ENCODE data around the gene ZNF410. TPM values are rescaled to one million over a fixed set of nuclear protein-coding genes. Genes with fewer than 3 reads are reported as not detected.
A peak's percentile ranks its signal among the peaks of the same experiment; 100 is the strongest.
"Not testable (repeated sequence)": the region's sequence is repeated elsewhere in the genome, so short reads cannot be mapped to it uniquely, and the experiment has no call there.

The ZNF410 gene
- total RNA-seq: 10 to 100 TPM; 39.7 to 71.7 (median 54.1) TPM

GRCh38 chr14:73886449-73887317, at the start of gene ZNF410:
TSS of gene ZNF410 (plus strand) at chr14:73886859. CDS start at chr14:73892176, 5,317 bp downstream.
- peak; percentile 99 for ATAC-seq (ENCODE audit: low FRiP score)
- peak; percentile 72 for DNase-seq (ENCODE audit: low spot score)
- no peak for TF ChIP-seq CTCF (IDR thresholded peaks at IDR 0.05)

DNA sequence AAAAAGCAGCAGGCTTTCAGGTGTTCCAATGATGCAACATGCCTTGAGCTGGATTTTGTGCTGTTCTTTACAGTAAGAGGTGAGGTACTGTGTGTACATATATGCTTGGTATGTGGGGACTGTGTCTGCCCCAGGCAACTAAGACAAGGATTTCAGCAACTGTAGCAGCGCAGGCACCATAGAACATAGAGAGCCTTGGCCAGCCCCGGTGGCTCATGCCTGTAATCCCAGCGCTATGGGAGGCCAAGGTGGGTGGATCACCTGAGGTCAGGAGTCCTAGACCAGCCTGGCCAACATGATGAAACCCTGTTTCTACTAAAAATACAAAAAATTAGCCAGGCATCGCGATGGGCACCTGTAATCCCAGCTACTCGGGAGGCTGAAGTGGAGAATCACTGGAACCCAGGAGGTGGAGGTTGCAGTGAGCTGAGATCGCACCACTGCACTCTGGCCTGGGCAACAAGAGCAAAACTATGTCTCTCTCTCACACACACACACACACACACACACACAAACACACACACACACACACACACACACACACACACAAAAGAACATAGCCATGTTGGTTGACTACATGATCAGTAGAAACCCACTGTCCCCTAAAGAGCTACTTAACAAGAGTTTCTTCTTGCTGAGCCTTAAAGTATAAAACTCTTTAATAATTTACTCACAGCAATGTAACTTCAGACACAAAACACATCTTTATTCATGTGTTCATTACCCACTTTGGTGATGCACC, 48.2 kb upstream of the ZNF410 start:
- DNase-seq (ENCODE audit: low spot score); ATAC-seq (ENCODE audit: low FRiP score): not testable (repeated sequence)

DNA sequence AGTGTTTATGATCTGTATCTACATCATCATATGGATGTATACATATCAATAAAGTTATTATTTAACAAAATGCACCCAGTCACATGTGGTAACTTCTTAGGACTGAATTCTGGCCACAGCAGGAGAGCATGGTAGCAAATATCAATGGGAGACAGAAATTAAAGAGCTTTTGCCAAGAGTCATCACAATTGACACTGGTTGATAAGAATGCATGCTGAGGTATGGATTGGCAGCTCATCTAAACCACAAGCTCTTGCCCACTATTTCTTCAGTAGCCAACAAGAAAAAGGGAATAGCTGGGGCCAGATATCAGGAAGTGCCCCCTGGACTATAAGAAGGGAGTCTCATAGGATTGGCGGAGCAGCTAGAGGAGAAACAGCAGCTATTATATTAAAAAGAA, 44.5 kb upstream of the ZNF410 start:
- no peak for DNase-seq (ENCODE audit: low spot score)
- ATAC-seq (ENCODE audit: low FRiP score): no peak
- TF ChIP-seq CTCF (IDR thresholded peaks at IDR 0.05): no peak

DNA sequence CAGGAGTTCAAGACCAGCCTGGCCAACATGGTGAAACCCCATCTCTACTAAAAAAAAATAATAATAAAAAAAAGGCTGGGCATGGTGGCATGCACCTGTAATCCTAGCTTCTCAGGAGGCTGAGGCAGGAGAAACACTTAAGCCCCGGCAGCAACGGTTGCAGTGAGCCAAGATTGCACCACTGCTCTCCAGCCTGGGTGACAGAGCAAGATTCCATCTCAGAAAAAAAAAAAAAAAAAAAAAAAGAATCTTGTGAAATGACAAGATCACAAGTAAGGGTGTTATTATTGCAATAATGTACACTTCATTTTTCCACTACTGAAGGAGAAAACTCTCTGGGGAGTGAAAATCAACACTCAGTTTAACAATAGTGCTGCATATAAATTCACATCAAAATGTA, 43.8 kb upstream of the ZNF410 start:
- ATAC-seq (ENCODE audit: low FRiP score) (no peak), DNase-seq (ENCODE audit: low spot score) (no peak)
- TF ChIP-seq CTCF (IDR thresholded peaks at IDR 0.05): no peak

- TF ChIP-seq CTCF (IDR thresholded peaks at IDR 0.05): no peak
Observed at GRCh38 chr14:73843296-73843695, 43.4 kb upstream of the ZNF410 start.

GRCh38 chr14:73846947-73847346, 39.7 kb upstream of the ZNF410 start:
- ATAC-seq (ENCODE audit: low FRiP score) (no peak), DNase-seq (ENCODE audit: low spot score) (no peak)
- no peak for TF ChIP-seq CTCF (IDR thresholded peaks at IDR 0.05)

More at GRCh38 chr14:73843296-73843695, 43.4 kb upstream of the ZNF410 start:
- ATAC-seq (ENCODE audit: low FRiP score): no peak
- no peak for DNase-seq (ENCODE audit: low spot score)

DNA sequence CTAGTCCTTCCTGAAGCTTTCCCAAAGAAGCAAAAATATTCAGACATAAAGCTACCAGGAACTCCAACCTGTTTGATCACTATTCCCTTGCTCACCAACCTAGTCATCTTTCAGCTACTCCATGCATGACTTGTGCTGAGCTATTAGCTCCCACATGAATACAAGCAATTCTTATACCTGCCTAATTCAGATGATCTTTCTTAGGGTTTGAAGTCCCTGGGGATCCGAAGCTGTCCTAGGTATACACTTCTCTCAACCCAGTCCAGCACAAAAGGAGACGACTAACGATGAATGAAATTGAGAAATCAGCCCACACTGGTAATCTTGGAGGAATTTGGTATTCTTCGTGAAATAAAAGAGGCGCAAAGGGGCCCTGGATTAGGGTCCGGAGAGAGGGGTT, 35.7 kb upstream of the ZNF410 start:
- DNase-seq (ENCODE audit: low spot score) (no peak), ATAC-seq (ENCODE audit: low FRiP score) (peak; percentile 10)

More for the DNA sequence above, 35.7 kb upstream of the ZNF410 start:
- no peak for TF ChIP-seq CTCF (IDR thresholded peaks at IDR 0.05)

All from omental fat pad (tissue), 4 donors.